GM23248 (cell line): ENCODE measurements around the gene P2RX7. TPM values are rescaled to one million over a fixed set of nuclear protein-coding genes. Genes with fewer than 3 reads are reported as not detected.

Experiments used
- DNase-seq: peaks from one replicate; pipeline ENCODE4 v3.0.0-alpha.2; 2015
- H2AFZ ChIP-seq: fragments of 200-600 bp; sonication (generic); 2 replicates; pipeline ENCODE4 v1.6.1; 2016; ENCODE audit warnings: antibody characterized with exemption
- H3F3A ChIP-seq: fragments of 200-600 bp; sonication (generic); 2 replicates; pipeline ENCODE4 v1.6.1; 2016; ENCODE audit warnings: mild to moderate bottlenecking, antibody characterized with exemption, mixed run types; ENCODE audit not compliant: insufficient read depth
- H3K27ac ChIP-seq: fragments of 200-600 bp; sonication (generic); 2 replicates; pipeline ENCODE4 v1.5.1; 2016; ENCODE audit warnings: mild to moderate bottlenecking
- H3K27me3 ChIP-seq: fragments of 200-600 bp; sonication (generic); replicated peaks from 2 replicates; pipeline ENCODE4 v1.6.1; 2016; ENCODE audit warnings: mild to moderate bottlenecking; ENCODE audit not compliant: insufficient read depth
- H3K36me3 ChIP-seq: fragments of 200-600 bp; sonication (generic); 2 replicates; pipeline ENCODE4 v1.6.1; 2016; ENCODE audit warnings: low read depth, mild to moderate bottlenecking
- H3K4me1 ChIP-seq: fragments of 200-600 bp; sonication (generic); 2 replicates; pipeline ENCODE4 v1.6.1; 2016; ENCODE audit warnings: mild to moderate bottlenecking; ENCODE audit not compliant: insufficient read depth
- H3K4me2 ChIP-seq: fragments of 200-600 bp; sonication (generic); one replicate; pipeline ENCODE4 v1.6.1; 2016; ENCODE audit warnings: mild to moderate bottlenecking; ENCODE audit not compliant: unreplicated experiment
- H3K4me3 ChIP-seq: fragments of 200-600 bp; sonication (generic); 2 replicates; pipeline ENCODE4 v1.5.1; 2016; ENCODE audit warnings: mild to moderate bottlenecking
- H3K79me2 ChIP-seq: fragments of 200-600 bp; sonication (generic); 2 replicates; pipeline ENCODE4 v1.6.1; 2016; ENCODE audit warnings: mild to moderate bottlenecking; ENCODE audit not compliant: insufficient read depth
- H3K9ac ChIP-seq: fragments of 200-600 bp; sonication (generic); 2 replicates; pipeline ENCODE4 v1.6.1; 2016; ENCODE audit warnings: mild to moderate bottlenecking
- H3K9me2 ChIP-seq: fragments of 200-600 bp; sonication (generic); 2 replicates; pipeline ENCODE4 v1.6.1; 2016; ENCODE audit warnings: mixed run types, mild to moderate bottlenecking, moderate library complexity; ENCODE audit not compliant: insufficient read depth
- H3K9me3 ChIP-seq: fragments of 200-600 bp; sonication (generic); one replicate; pipeline ENCODE4 v1.6.1; 2017; ENCODE audit warnings: low read depth
- H4K20me1 ChIP-seq: fragments of 200-600 bp; sonication (generic); 2 replicates; pipeline ENCODE4 v1.6.0; 2016; ENCODE audit not compliant: insufficient read depth
- EZH2 ChIP-seq: fragments of 200-600 bp; sonication (generic); IDR thresholded peaks from 2 replicates; pipeline ENCODE4 v1.6.1; 2018; ENCODE audit warnings: antibody characterized with exemption, mild to moderate bottlenecking; ENCODE audit not compliant: insufficient read depth, poor library complexity, severe bottlenecking
- EZH2phosphoT487 ChIP-seq: fragments of 200-600 bp; sonication (generic); IDR thresholded peaks from 2 replicates; pipeline ENCODE4 v1.6.1; 2018; ENCODE audit warnings: antibody characterized with exemption, moderate library complexity, mild to moderate bottlenecking, low read depth; ENCODE audit not compliant: insufficient read depth
- WGBS, 2 experiments: methylation state at CpG; one replicate each; pipeline ENCODE4 v1.1.6; 2015 to 2017; ENCODE audit warnings: low lambda C conversion rate in 2 of 2, low coverage in 1 of 2; ENCODE audit errors: missing lambda C conversion rate in 2 of 2; 5-methylcytosine and 5-hydroxymethylcytosine counted together
- in situ Hi-C: fragments of 300-500 bp; cut with MboI; formaldehyde crosslinking; loops from 2 replicates; pipeline ENCODE4 v1.15.0; 2020
- polyA plus RNA-seq: library from polyadenylated mRNA; unstranded; fragments of >200 nt; fragmentation: Nextera tagmentation; extraction: Ambion mirVana; gene quantifications from 2 replicates; pipeline ENCODE4 v1.2.1, GENCODE V29; 2016
- total RNA-seq: library from RNA; depleted of rRNA; stranded (reverse); fragments of >200 nt; shearing (Covaris generic); gene quantifications from 2 replicates; pipeline ENCODE4 v1.2.3, GENCODE V29; 2014

P2RX7 gene
- total and polyA plus RNA-seq, 2 experiments from 2014 or later = 0.53 to 0.54 TPM

- 57 to 60% methylated on average over 3 of the region's 3 CpGs for WGBS, 2 experiments
- no peak overlapping the region for H3K27ac ChIP-seq
- H3K4me1 ChIP-seq = no peaks in the 10 kb centered on the region
- no peak for TF ChIP-seq EZH2phosphoT487
- no peak for TF ChIP-seq EZH2
- peak; percentile 14 for DNase-seq
- in situ Hi-C loops = no loop called here
- no peaks in the 10 kb centered on the region for H3K9me3 ChIP-seq
- H3K4me2 ChIP-seq = no peak overlapping the region
- no peak overlapping the region for H3K9ac ChIP-seq
- no peak overlapping the region for H3K4me3 ChIP-seq
- no peaks in the 10 kb centered on the region for H3K79me2 ChIP-seq
- H2AFZ ChIP-seq = no peak overlapping the region
- no peaks in the 10 kb centered on the region for H3K36me3 ChIP-seq
- H4K20me1 ChIP-seq = no peaks in the 10 kb centered on the region
- 0 out of 2 replicates have a peak, but pooled peaks cover 5% of the 10 kb centered on the region for H3K27me3 ChIP-seq
- H3K9me2 ChIP-seq = no peaks in the 10 kb centered on the region
- H3F3A ChIP-seq = no peaks in the 10 kb centered on the region
Observed at GRCh38 chr12:121107681-121108080, 25.0 kb upstream of the P2RX7 start.

GRCh38 chr12:121108492-121108891, 24.2 kb upstream of the P2RX7 start:
- Histone ChIP-seq H3K9me2 (no peaks in the 10 kb centered on the region), H3K9ac (no peak overlapping the region), H3K4me1 (no peaks in the 10 kb centered on the region), H3K9me3 (no peaks in the 10 kb centered on the region), H4K20me1 (no peaks in the 10 kb centered on the region), H3K27me3 (0 out of 2 replicates have a peak, but pooled peaks cover 5% of the 10 kb centered on the region), H3K36me3 (no peaks in the 10 kb centered on the region), H3K27ac (no peak overlapping the region), H3K4me3 (no peak overlapping the region), H2AFZ (no peak overlapping the region), H3K79me2 (no peaks in the 10 kb centered on the region), H3F3A (no peaks in the 10 kb centered on the region), H3K4me2 (no peak overlapping the region)
- no peak for TF ChIP-seq EZH2
- no peak for TF ChIP-seq EZH2phosphoT487
- 53 to 58% methylated on average over 5 of the region's 5 CpGs for WGBS, 2 experiments
- in situ Hi-C loops = no loop called here
- DNase-seq = no peak

- Histone ChIP-seq H2AFZ (no peak overlapping the region), H4K20me1 (no peaks in the 10 kb centered on the region), H3K27me3 (no peaks in the 10 kb centered on the region), H3K9ac (no peak overlapping the region), H3K4me1 (no peaks in the 10 kb centered on the region), H3K36me3 (no peaks in the 10 kb centered on the region), H3K79me2 (no peaks in the 10 kb centered on the region), H3K9me2 (no peaks in the 10 kb centered on the region), H3K4me2 (no peak overlapping the region), H3K27ac (no peak overlapping the region), H3K9me3 (no peaks in the 10 kb centered on the region), H3F3A (no peaks in the 10 kb centered on the region), H3K4me3 (no peak overlapping the region)
- 51 to 53% methylated on average over 8 of the region's 8 CpGs for WGBS, 2 experiments
- in situ Hi-C loops = no loop called here
- DNase-seq = peak; percentile 81
- TF ChIP-seq EZH2 (no peak), EZH2phosphoT487 (no peak)
Observed at GRCh38 chr12:121110211-121110940, 22.3 kb upstream of the P2RX7 start.

GRCh38 chr12:121111684-121112083, 21.0 kb upstream of the P2RX7 start:
- DNase-seq = no peak
- Histone ChIP-seq H3K27me3 (no peaks in the 10 kb centered on the region; the same call in 1 of the 2 replicates), H2AFZ (no peak overlapping the region), H3K79me2 (no peaks in the 10 kb centered on the region), H3K4me2 (no peak overlapping the region), H3K27ac (no peak overlapping the region), H4K20me1 (no peaks in the 10 kb centered on the region), H3K4me3 (no peak overlapping the region), H3K36me3 (no peaks in the 10 kb centered on the region), H3F3A (no peaks in the 10 kb centered on the region), H3K9me3 (no peaks in the 10 kb centered on the region), H3K9me2 (no peaks in the 10 kb centered on the region), H3K9ac (no peak overlapping the region), H3K4me1 (no peaks in the 10 kb centered on the region)
- 65 to 71% methylated on average over 9 of the region's 9 CpGs for WGBS, 2 experiments
- in situ Hi-C loops = no loop called here
- no peak for TF ChIP-seq EZH2phosphoT487
- TF ChIP-seq EZH2 = no peak

- no peaks in the 10 kb centered on the region for H4K20me1 ChIP-seq
- H3K9me2 ChIP-seq = no peaks in the 10 kb centered on the region
- H3K36me3 ChIP-seq = no peaks in the 10 kb centered on the region
- H3K4me3 ChIP-seq = no peak overlapping the region
- H3K4me2 ChIP-seq = no peak overlapping the region
- no peak for TF ChIP-seq EZH2phosphoT487
- TF ChIP-seq EZH2 = no peak
- WGBS, 2 experiments = 60 to 62% methylated on average over 4 of the region's 4 CpGs
- no peak for DNase-seq
- no peak overlapping the region for H3K9ac ChIP-seq
- H3K27ac ChIP-seq = no peak overlapping the region
- no peaks in the 10 kb centered on the region for H3F3A ChIP-seq
- no peaks in the 10 kb centered on the region for H3K4me1 ChIP-seq
- H2AFZ ChIP-seq = no peak overlapping the region
- no peaks in the 10 kb centered on the region for H3K79me2 ChIP-seq
- in situ Hi-C loops = no loop called here
- H3K9me3 ChIP-seq = no peaks in the 10 kb centered on the region
- H3K27me3 ChIP-seq = peaks cover 5% of the 10 kb centered on the region
Observed at GRCh38 chr12:121112496-121112895, 20.2 kb upstream of the P2RX7 start.
